Hippocampal formation (tissue), 2 donors: ENCODE results near the gene MAFG.
A peak's percentile ranks its signal among the peaks of the same experiment; 100 is the strongest.
"Not testable (repeated sequence)": the region's sequence is repeated elsewhere in the genome, so short reads cannot be mapped to it uniquely, and the experiment has no call there.

Experiments
- DNase-seq, 2 donors: peaks; one replicate each; lab custom pipeline; 2025; lab: John Stamatoyannopoulos, UW

Gene MAFG

DNA sequence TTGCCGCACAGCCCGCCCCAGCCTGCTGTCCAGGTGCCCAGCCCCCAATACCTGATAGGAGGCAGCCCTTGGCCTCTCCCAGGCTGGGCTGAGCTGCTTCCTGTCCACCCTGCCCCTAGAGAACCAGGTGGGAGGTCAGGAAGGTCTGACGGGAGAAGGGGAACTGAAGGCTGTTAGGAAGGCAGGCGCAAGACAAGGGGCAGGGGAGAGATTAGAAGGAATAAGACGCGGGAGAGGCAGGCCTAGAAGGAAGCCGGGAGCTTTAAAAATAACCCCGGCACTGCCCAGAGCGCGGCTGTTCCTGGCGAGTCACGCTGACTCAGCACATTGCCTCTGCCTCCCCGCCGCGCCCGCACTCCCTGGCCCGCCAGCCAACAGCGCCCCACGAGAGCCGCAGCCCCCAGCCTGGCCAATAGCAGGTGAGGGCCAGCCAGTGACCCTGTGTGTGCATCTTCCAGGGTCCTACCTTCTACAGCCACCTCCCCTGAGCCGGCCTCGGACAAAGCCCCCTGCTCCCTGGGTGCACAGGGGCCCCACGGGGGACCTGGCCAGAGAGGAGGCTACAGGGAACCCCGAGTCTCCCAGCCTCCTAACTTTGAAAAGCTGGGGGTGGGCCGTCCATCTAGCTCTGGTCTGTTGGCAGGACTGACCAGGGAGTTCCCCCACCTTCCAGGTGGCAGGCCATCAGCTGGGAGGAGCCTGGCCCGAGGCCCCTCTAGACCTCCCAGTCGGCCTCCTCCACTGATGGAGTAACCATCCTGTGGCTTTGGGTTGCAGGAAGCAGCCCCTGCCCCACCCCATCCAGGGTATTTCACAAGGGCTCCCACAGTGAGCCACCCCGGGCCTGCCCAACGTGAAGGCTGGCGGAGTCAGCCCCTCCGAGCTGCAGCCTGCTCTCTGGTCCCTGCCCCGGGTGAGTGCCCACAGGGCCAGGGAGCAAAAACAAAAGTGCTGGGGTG, 4.0 kb downstream of the MAFG start:
- peak in 1 of 2 donors; percentile 25 for DNase-seq

DNA sequence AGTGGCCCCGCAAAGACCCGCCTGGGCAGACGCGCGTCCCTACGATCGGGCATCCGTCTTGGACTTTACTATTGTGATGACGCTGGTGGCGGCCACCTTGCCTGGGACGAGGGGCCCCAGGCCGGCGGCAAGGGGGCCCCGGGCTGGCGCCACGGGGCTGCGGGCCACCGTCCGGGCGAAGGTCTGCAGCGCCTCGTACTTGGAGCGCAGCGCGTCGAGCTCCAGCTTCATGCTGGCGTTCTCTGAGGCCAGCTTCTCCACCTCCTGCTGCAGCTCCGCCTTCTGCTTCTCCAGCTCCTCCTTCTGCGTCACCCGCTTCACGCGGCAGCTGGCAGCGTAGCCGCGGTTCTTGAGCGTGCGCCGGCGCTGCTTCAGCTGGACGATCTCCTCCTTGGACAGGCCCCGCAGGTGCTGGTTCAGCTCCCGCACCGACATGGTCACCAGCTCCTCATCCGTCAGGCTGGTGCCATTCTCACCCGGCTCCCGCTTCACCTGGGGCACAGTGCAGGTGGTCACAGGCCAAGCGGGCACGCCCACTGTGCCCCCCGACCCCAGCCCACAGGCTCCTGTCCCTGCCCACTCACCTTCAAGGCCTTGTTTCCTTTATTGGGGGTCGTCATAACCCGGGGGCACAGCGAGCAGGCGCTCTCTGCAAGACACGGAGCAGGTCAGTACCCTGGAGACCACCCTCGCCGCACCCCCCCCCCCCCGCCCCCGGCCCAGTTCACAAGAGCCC, 4.8 kb downstream of the MAFG start:
- no peak for DNase-seq

DNA sequence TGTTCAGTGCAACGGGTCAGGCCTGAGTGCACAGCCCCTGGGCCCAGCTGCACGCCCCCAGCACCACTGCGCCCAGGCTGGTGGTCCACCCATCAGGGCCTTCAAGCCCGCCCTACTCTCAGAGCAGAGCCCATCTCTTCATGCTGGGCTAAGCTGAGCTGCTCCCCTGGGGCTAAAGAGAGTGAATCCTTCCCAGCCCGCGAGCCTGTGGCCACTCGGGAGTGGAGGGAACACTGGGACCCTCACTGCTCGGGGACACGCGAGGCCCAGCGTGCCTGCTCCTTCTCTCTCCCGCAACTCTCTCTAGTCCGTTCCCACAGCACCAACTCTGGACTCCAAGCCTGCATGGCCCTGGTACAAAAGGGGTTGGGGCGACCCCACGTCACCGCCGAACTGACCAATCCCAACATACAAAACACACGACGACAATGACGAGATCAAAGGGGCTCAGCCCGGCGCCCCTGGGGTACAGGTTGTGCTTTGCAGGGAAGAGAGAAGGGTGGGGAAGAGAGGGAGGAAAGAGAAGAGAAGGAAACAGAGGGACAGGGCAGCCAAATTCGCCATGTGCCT, 5.5 kb downstream of the MAFG start:
- no peak for DNase-seq

DNA sequence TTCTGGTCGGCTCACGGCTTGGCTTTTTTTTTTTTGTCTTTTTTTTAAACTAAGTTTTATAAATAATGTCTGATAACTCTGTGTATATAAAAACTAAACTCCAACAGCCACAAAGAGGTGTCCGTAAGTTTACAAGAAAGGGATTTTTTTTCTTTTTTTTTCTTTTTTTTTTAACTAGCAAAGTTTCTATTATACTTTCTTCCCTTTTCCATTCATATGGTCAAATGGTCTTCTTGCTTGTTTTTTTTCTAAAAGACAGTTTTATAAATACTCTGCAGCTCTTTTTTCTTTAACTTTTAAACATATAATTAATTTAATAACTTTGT, 6.0 kb downstream of the MAFG start:
- no peak for DNase-seq

DNA sequence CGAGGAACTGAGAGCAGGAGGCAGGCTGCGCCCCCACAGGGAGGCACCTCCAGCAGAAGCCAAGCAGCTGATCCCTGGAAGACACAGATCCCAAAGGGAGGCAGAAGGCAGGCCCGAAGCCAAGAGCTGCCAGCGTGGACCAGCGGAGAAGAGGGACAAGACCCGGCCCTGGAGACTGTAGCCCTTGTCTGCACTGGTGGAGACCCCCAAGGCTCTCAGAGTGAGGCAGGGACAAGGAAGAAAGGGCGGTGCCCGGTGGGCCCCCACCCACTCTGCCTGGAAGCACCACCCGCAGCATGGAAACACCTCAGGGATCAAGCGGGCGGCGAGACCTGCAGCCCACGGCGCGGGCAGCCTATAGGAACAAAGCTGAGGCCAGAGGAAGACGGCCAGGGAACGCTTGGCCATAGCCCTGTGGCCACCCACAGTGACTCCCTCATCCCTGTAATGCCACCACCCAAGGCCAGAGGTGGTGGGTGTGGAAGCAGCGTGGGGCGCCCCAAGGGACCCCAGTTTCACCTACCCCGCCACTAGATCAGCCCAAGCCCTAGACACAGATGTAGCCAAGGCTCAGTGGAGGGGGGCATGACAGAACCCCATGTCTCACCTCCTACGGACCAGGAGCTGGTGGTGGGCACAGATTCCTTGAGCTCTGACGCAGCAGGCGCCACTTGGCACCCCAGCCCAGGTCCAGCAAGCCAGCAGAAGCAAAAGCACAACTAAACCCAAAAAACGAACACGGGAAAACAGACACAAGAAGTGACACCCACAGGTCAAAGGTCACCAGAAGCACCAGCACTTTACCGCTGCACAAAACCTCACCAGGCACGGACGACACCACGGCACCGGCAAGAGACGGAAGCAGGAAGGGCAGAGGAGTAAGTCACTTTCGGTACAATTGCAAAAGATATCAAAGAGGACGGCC, 6.7 kb downstream of the MAFG start:
- DNase-seq = no peak

DNA sequence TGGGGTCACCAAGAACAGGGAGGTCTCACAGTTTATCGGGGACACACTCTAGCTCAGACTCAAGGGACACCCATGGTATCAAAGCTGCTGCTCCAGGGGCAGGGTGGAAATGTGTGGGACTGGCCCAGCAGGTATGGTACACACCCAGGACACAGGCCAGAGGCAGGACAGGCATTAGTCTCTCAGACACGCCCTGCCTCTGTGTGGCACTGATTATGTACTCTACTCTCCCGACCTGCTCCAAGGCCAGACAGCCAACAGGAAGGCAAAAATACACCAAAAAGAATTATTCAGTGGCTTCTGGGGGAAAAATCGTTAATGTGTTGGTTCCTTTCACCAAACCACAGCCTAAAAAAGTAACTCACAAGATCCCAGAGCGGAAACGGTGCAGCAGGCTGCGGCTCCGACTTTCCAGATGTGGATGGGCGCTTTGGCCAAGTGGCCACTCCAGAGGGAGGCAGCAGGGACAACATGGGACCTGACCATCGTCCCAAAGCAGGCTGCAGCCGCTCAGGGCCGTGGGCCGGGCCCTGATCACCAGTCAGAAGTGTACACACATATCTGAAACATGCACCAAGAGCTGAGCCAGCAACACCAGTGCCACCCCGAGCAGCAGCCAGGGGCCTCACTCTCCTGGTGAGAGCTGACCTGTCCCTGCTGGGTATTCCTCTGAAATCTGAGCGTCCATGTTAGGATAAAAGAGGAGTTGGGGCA, 8.5 kb downstream of the MAFG start:
- no peak for DNase-seq

DNA sequence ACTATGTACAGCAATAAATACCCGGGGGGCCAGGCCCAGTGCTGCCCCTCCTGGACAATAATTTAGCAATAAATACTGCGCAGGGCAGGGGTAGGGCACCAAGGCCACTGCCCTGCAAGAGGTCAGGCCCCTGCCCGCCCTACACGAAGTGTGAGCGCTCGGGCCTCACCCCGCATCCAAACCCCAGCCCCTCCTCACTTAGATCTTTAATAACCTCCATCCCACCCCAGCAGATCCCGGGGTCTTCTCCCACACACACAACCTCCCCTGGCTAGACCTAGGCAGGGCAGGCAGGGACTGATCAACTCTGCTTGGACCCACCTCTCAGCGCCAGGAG, 9.2 kb downstream of the MAFG start:
- not testable (repeated sequence) for DNase-seq

DNA sequence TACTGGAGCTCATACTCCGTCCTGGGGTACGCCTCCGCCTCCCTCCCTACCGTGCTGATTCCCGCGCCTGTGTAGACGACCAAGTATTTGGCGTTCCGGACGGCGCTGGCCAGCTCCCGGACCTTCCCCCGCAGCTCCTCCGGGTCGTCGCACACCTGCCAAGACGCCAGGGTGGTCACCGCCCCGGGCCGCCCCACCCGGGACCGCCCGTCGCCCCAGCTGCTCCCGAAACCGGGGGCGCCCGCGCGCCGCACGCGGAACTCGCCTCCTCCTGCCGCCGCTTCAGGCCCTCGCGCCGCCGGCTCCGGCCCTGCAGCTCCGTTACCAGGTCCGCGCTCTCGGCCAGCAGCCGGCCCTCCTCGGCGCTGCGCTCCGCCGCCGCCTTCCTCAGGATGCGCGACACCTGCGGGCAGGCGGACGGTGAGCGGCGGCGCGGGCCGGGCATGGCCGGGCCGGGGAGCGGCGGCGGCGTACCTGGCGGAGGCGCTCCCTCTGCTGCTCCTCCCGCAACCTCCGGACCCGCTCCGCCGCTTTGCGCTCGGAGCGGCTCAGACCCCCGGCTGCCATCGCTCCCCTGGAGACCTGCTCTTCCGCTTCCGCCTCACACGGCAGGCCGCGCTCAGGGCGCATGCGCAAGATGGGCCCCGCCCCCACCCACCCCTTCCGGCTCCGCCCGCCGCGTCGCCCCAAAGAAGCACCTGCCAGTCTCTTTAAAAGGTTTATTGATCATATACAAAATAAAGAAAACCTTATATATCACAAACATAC, 9.8 kb downstream of the MAFG start, which contains the start of gene SIRT7:
TSS of gene SIRT7 (minus strand) at position 612 of the 768 bp plus-strand sequence. CDS start at position 567, 45 bp downstream.
- DNase-seq = peak; percentile 62 to 80

DNA sequence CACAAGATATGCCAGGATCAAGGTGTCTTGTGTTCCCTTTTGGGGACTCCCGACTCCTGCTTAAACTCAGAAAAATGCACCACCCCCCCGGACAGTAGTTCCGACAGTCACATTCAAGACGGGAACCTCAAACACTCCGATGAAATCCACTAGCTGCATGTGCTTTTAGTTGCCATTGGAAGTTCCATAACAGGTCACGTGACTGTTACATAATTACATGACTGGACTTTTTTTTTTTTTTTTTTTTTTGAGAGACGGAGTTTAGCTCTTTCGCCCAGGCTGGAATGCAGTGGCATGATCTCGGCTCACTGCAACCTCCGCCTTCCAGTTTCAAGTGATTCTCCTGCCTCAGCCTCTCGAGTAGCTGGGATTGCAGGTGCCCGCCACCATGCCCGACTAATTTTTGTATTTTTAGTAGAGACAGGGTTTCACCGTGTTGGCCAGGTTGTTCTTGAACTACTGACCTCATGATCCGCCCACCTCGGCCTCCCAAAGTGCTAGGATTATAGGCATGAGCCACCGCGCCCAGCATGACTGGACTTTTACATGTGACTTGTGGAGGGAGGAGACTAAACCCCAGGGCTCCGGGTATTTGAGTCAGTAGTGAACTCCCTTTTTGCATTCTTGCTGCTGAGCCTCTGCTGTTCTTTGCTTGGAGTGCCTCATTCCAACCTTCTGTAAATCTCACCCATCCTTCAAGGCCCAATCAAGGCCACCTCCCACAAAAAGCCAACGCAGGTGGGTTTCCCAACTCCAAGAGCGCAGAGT, 11.1 kb downstream of the MAFG start:
- no peak for DNase-seq

DNA sequence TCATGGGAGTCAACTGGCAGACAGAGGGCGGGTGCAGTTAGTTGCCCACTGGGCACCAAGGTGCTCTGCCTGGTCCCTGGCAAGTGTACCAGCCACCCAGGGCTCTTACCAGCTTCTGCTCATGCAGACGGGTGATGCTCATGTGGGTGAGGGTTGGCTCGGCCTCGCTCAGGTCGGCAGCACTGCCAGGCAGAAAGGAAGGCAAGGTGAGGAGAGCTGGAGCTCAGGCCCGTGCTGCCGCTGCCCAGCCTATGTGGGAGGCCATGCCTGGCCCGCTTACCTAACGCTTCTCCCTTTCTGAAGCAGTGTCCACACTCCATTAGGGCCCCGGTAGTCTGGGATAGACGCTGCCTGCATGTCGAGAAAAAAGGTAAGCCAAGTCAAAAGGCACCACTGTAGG, 12.2 kb downstream of the MAFG start:
- DNase-seq = no peak

DNA sequence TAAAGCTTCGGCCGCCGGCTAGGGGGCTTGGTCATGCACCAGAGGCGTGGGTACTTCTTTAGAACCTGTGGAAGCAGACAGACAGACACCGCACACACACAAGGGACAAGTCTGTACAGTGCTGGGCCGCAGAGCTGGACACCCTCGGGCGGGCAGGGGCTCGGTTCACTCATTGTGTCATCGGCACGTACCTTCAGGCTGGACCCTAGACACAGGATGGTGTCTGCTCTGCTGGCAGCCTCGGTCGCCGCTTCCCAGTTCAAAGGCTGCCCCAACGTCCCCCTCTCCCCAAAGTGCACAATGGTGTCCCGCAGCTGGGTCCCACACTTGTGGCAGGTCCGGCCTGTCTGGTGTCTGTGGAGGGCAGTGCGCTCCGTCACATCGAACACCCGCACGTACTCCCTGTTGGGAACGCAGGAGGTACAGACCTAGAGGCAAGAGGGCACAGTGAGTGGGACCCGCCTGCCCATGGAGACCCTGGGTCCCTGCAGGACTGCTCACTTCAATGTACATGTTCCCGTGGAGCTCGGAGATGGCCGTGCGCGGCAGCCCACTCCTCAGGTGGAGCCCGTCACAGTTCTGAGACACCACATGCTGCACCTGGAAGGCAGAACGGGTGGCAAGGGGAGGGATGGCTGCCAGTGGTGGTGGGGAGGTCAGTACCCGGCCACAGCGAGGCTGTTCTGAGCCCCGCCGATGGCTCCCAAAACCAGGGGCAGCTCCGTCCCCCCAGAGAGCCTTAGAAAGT, 13.3 kb downstream of the MAFG start:
- no peak for DNase-seq

DNA sequence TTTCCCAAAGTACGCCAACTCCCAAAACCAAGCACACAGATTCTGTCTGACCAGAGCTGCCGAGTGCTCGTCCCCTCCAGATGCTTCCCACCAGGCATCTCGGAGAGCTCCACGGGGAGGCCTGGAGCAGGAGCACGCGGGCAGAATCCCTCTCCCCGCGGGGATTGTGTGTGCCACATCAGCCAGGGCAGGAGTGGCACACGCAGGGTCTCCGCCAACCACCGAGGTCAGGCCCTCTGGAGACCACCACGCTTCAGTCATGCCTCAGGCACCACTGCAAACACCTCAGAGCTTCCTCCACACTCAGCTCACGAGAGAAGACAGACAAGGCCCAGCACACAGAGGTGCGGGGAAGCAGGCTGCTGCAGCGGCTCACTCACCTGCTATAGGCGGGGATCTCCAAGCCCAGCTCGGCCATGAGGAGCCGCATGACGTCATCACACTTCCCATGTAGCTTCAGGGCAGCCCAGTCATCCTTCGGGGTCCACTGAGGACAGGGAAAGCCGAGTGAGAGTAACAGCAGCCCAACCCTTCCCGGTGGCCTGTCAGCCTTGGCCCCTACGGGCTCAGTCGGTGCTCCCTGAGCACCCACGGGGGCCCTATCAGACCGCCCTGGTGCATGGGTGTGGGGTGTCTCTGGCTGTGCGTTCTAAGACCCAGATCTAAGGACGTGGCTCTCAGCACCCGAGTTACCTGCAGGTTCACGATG, 14.0 kb downstream of the MAFG start:
- DNase-seq = no peak

DNA sequence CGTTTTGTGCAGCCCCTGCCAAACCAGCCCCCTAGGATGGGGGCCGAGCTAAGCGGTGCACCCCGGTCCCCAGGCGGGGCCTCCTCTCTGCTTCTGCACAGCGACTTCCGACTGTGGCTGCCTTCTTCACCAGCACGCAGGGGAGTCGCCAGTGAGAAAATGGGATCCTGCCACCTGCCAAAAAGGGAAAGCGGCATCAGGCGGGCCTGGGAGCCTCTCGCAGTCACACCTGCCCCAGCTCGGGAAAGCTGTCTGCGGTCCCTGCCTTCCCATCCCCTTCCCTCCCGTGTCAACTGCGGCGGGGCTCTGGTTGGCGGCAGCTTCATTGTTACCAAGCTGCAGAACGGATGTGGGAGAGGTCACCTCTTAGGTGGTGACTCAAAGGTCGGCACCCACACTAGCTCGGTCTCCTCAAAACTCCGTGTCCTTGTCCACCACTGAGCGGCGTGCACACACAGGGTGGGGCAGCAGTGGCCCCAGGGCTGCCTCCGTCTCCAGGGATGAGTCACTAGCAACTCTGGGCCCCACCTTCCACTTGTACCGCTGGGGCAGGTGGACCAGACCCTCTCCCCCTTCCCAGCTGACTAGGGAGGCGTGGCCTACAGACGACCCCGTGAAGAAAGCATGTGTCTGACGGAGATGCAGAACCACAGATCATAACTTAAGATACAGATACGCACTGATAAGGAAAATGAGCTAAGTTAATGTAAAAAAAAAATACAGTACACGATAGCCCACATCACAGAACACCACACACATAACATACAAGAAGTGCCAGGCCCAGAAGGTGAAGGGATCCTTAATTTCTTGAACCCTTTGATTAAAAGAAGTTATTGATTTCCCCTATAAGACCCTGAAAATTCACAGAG, 14.9 kb downstream of the MAFG start:
- no peak for DNase-seq

DNA sequence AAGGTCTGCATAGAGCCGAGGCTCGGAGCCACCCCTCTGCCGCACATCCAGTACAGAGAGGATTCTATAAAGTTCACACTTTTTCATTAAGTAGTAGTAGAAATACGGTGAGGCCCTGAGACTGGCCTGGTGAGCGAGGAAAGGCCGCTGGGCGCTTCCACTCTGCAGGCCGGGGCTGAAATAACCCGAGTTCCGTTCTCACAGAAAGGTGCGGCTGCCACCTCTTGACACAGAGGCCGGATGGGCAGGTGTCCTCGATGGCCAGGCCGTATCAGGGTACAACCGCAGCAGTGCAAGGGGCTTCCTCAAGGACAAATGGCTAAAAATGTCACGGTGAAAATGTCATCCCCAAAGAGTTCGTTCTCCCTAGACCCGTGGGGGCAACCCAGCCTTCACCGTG, 15.6 kb downstream of the MAFG start:
- DNase-seq = no peak

DNA sequence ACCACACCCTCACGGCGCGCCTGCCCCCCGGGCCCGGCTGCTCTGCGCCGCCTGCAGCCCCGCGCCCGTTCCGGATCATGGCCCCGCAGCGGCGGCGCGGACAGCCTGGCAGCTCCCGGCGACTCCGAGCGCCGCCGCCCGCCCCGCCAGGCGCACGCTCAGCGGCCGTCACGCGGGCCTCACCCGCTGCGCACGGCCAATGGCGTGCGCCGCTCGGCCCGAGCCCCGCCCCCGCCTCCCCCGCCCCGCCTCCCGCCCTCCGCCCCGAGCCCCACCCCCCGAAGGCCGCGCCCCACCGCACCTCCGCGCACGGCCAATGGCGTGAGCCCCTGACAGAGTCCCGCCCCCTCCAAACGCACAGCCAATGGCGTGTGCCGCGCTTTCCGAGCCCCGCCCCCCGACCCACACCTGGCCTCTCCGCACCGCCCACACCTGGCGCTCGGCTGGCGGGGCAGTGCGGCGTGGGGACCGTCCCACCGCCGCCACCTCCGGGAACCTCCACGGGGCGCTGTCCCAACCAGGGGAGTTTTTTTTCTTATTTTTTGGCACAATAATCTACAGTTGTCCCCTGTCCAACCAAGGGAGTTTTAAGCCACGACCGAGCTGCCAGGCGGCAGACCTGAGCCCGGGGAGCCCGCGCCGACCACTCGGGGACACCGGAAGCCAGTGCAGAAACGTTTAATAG, 16.1 kb downstream of the MAFG start, which contains the start of gene PCYT2:
TSS of gene PCYT2 (minus strand) at position 123 of the 685 bp plus-strand sequence. CDS start at position 79, 44 bp downstream.
- peak; percentile 82 to 86 for DNase-seq

DNA sequence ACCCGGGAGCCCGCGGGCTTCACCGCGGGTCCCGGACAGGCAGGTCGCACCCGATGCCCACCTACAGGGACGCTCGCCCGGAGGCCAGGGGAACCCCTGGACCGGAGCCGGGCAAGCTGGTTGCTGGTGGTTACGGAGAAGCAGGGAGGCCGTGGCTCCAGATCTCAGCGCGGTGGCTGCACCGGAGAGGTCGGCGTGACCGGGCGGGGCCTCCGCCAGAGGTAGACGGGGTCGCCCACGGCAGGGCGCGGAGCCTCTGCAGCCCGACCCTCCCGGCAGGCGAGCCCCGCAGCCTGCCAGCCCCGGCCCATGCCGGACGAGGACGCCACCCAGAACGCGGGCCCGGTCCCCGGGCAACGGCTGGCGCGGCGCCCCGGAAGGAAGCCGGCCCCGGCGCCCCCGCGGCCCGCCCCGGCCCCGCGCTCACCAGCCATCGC, 16.7 kb downstream of the MAFG start:
- no peak for DNase-seq
